OCI-LY1 (cell line): ENCODE data around the gene ZNF521.

Experiments
- CTCF ChIP-seq: fragments of 200-600 bp; sonication (generic), shearing (Covaris generic); IDR thresholded peaks from 2 replicates; pipeline ENCODE4 v1.5.1; 2017; ENCODE audit warnings: mild to moderate bottlenecking, antibody characterized with exemption, low read length, moderate library complexity, mixed read lengths
- EZH2 ChIP-seq: fragments of 200-600 bp; sonication (generic), shearing (Covaris generic); IDR thresholded peaks from 2 replicates; pipeline ENCODE4 v1.8.0; 2017; ENCODE audit warnings: borderline replicate concordance, mixed run types, mild to moderate bottlenecking, antibody characterized with exemption, low read length, moderate library complexity, mixed read lengths

GRCh38 chr18:25360301-25360899 is 8.4 kb upstream of the ZNF521 start:
- TF ChIP-seq CTCF (no peak), EZH2 (no peak)
